ENCODE results near the gene RTL1.

RTL1 gene

DNA sequence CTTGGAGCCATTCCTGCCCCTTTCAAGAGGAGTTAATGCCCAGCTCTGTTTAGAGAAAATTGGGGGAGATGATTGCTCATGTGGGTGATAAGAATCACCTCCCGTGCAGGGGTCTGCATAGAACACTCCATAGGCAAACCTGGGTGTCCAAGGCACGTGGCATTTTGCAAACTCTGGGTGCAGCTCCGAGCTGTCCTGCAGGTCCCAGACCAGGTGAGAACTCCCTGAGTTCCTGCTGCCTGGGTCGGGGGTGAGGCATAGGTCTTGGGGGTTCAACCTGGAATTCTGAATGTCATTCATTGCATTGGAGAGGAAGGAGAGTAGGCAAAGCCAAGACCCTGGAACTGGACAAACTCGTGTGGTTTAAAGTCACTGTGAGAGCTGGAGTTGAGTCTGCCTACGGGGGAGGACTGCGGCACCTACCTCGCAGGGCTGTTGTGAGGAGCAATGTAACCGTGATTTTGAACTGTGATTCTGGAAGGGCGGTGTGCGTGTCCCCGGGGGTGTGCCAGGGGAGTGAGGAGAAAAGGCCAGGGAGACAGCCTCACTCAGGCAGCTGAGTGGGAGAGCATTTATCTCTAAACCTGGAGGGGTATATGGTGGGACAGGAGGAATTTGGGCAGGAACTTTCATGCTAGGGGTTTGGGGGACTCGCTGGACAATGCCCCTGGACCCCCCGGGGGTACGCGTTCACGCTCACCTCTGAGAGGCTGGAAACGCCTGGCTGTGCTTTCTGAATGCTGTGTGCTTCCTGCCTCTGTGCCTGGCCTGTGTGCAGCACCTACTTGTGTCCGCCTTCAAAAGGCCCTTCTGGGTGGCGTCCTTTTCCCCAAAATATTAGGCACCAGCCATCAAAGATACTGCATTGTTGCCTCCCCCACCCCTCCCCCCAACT lies 47.2 kb downstream of the RTL1 start:
- no peak overlapping the region for H3K4me3 ChIP-seq (ENCODE audit: low read length)
- TF ChIP-seq, protein P1, sequence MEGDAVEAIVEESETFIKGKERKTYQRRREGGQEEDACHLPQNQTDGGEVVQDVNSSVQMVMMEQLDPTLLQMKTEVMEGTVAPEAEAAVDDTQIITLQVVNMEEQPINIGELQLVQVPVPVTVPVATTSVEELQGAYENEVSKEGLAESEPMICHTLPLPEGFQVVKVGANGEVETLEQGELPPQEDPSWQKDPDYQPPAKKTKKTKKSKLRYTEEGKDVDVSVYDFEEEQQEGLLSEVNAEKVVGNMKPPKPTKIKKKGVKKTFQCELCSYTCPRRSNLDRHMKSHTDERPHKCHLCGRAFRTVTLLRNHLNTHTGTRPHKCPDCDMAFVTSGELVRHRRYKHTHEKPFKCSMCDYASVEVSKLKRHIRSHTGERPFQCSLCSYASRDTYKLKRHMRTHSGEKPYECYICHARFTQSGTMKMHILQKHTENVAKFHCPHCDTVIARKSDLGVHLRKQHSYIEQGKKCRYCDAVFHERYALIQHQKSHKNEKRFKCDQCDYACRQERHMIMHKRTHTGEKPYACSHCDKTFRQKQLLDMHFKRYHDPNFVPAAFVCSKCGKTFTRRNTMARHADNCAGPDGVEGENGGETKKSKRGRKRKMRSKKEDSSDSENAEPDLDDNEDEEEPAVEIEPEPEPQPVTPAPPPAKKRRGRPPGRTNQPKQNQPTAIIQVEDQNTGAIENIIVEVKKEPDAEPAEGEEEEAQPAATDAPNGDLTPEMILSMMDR (IDR thresholded peaks at IDR 0.05; ENCODE audit: insufficient read depth, low read depth, low read length, missing control alignments): no peak
- DNase-seq (ENCODE audit: low read depth): no peak

DNA sequence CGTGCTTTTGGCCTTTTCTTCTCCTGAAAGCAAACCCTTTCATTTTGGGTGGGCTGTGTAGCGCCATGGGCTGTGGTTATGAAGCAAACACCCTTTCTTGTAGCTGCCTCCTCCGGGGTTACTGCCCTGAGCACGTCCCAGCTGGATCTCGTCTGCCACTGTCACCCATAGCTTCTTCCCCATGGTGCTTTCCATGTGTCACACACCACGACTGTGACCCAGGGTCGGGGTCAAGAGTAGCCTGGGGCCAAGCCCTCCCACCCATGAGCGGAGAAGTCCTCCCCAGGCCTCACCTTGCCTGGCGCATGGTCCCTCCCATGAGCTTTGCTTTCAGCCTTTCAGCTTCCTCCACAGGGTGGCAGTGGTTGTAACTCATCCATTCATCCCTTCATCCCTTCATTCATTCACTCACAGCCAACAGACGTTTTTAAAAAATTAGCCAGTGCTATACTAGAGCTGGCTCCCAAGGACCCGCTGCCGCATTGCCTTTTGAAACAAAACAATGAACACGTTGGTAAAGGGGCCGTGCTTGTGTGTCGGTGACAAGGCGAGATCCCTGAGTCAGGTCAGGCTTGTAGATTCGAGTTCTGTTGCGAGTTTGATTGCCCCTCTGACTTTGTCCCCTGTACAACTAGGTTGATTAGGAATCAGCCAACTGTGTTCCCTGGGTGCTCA lies 48.1 kb downstream of the RTL1 start:
- TF ChIP-seq, protein P1 (IDR thresholded peaks at IDR 0.05; ENCODE audit: insufficient read depth, low read depth, low read length, missing control alignments): no peak

DNA sequence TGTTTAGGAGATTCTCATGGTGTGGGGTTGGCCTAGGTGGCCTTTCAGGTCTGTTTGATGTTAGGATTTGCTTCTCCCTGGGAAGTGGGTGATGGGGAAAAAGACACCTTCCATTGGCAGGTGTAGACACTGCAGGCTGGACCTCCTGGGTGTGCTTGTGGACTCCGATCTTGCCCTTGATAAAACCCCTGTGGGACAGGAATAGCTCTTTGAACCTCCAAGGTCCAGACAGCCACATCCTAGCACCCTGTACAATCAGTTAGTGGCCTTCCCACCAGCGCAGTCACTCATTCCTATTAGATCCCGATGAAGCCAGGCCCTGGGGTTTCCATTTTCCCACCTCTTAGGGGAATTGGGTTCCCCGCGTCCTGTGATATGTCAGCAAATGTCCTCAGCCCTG lies 49.1 kb downstream of the RTL1 start:
- no peak overlapping the region for H3K4me3 ChIP-seq (ENCODE audit: low read length)
- TF ChIP-seq, protein P1 (IDR thresholded peaks at IDR 0.05; ENCODE audit: insufficient read depth, low read depth, low read length, missing control alignments): no peak
- DNase-seq (ENCODE audit: low read depth): no peak

More for the DNA sequence above, 48.1 kb downstream of the RTL1 start:
- no peak overlapping the region for H3K4me3 ChIP-seq (ENCODE audit: low read length)
- DNase-seq (ENCODE audit: low read depth): no peak

DNA sequence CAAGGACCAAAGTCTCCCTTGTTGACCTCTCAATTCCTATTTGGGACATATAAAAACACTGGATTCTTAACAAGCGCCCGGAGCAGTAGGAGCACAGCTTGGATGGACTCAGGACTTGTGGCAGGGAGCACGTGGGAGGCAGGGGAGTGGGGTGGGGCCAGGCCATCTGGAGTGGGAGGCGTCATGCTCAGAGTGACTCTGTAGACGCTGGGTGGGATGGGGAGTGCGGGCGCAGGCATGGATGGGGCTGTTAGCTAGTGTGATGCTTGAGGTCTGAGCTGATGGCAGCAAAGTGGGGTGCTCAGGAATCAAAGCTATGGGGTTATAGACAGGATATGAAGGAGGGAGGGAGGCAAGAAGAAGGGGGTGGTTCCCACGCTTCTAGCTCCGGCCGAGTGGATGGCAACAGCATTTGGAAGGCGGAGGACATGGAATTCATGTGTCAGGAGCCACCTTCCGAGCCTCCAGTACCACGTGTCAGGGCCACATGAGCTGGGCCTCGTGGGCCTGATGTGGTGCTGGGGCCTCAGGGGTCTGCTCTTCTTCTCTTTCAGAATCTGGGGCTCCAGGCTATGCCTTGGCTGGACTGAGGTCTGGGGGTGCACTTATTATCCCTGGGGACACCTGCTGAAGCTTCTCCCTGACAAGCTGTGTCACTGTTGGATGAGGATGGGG lies 51.4 kb downstream of the RTL1 start:
- TF ChIP-seq, protein P1 (IDR thresholded peaks at IDR 0.05; ENCODE audit: insufficient read depth, low read depth, low read length, missing control alignments): no peak
- no peak overlapping the region for H3K4me3 ChIP-seq (ENCODE audit: low read length)
- DNase-seq (ENCODE audit: low read depth): no peak

DNA sequence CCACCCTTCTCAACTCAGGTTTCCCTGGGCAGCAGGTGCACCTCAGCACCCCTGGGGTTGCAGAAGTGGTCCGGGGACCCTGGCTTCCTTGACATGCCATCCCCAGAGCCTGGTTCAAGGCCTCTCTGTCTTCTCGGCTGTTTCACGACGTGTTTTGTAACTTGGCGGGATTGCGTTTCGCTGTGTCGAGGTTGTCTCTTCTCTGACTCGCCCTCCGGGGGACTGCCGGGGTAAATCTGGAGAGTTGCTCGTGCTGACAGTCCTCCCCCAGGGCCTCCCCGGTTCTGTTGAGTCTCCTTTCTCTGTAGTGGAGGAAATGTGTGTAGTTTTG lies 52.0 kb downstream of the RTL1 start:
- DNase-seq (ENCODE audit: low read depth): no peak
- TF ChIP-seq, protein P1 (IDR thresholded peaks at IDR 0.05; ENCODE audit: insufficient read depth, low read depth, low read length, missing control alignments): no peak
- no peak overlapping the region for H3K4me3 ChIP-seq (ENCODE audit: low read length)

DNA sequence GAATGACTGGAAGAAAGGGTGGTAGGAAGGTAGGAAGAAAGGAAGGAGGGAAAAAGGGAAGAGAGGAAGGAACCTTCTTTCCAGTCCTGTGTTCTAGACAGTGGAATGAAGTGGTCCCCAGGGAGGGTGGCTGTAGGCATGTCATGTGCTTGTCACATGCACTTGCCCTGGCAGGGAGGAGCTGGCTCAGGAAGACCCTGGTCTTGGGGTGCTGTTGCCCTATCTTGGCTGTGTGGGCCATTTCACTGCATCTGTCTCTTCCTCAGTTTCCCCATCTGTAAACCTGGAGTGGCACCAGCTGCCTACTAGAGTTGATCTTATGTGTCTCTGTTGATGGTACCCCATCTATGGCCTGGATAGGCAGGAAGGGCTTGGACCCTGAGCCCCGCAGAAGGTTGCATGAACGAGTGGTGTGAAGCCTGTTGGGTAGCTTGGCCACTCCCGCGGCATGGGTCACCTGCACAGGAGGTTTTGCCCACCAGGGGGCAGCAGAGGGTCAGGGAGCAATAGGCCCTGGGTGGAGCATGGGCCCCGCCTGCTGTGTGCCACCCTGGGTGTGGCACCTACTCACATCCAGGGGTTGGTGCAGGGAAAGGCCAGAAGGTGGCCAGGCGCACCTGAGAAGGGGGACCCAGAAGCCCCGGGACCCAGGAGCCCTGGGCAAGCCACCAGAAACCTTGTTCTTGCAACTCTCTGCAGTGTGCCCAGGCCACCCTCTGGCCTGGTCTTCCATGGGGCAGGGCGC lies 52.5 kb downstream of the RTL1 start:
- DNase-seq (ENCODE audit: low read depth): peak; percentile 45
- TF ChIP-seq, protein P1 (IDR thresholded peaks at IDR 0.05; ENCODE audit: insufficient read depth, low read depth, low read length, missing control alignments): peak; percentile 68
- no peak overlapping the region for H3K4me3 ChIP-seq (ENCODE audit: low read length)
